GM12878 (cell line): Measurements from ENCODE around the gene RXFP3. TPM values are rescaled to one million over a fixed set of nuclear protein-coding genes. Genes with fewer than 3 reads are reported as not detected.

Experiments used
- ATAC-seq: fragments of 200-7000 bp; cut with Tn5 transposase; 3 replicates; pipeline ENCODE4 v1.9.1; 2020; ENCODE audit warnings: mild to moderate bottlenecking, moderate library complexity
- BruUV-seq: library from RNA; stranded (reverse); fragments of 400-500 nt; replicated peaks from 2 replicates; lab custom pipeline; 2021; lab: Mats Ljungman, UMichigan
- CTCF ChIA-PET: fragments of 300-600 bp; sonication (Branson Sonifier 250); formaldehyde crosslinking; extraction: SDS; loops from one replicate; lab custom pipeline; 2021; ENCODE audit warnings: inconsistent platforms; lab: Yijun Ruan, JAX
- POLR2A ChIA-PET: fragments of 350-600 bp; formaldehyde crosslinking; extraction: SDS; loops from one replicate; lab custom pipeline; 2021; ENCODE audit warnings: inconsistent platforms; lab: Charles Lee
- RAD21 ChIA-PET: fragments of 300-600 bp; sonication (Branson Sonifier 250); formaldehyde crosslinking; loops from one replicate; lab custom pipeline; 2023; ENCODE audit warnings: antibody characterized with exemption; ENCODE audit not compliant: unreplicated experiment; lab: Charles Lee
- SMC1A ChIA-PET: fragments of 300-600 bp; sonication (Branson Sonifier 250); formaldehyde crosslinking; loops from one replicate; lab custom pipeline; 2023; ENCODE audit not compliant: unreplicated experiment, uncharacterized antibody; lab: Charles Lee
- DNase-seq: peaks from one replicate; pipeline ENCODE4 v3.0.0-alpha.2; 2011; ENCODE audit warnings: low read depth, low spot score
- FAIRE-seq: peaks from 3 replicates; lab custom pipeline; 2011; peaks lifted over from hg19 to GRCh38; lab: Jason Lieb, UNC
- H2AFZ ChIP-seq: 2 replicates; pipeline ENCODE4 v1.6.0; 2011; ENCODE audit warnings: low read depth, low read length, control low read depth; ENCODE audit not compliant: control insufficient read depth
- H3K27ac ChIP-seq: 2 replicates; pipeline ENCODE4 v1.5.1; 2011; ENCODE audit warnings: control low read depth; ENCODE audit not compliant: control insufficient read depth, insufficient read depth
- H3K27me3 ChIP-seq, 2 experiments: replicated peaks in 1 of 2; 2 replicates each; pipeline versions ENCODE4 v1.6.0 to v1.6.1; 2011; ENCODE audit warnings: low read length in 1 of 2; ENCODE audit not compliant: control insufficient read depth in 2 of 2, insufficient read depth in 2 of 2
- H3K36me3 ChIP-seq, 2 experiments: 2 replicates each; pipeline ENCODE4 v1.5.1; 2011; ENCODE audit warnings: low read length in 1 of 2; ENCODE audit not compliant: control insufficient read depth in 2 of 2, insufficient read depth in 2 of 2
- H3K4me1 ChIP-seq: 2 replicates; pipeline ENCODE4 v1.6.1; 2011; ENCODE audit warnings: mild to moderate bottlenecking, low read length, moderate library complexity, mixed read lengths; ENCODE audit not compliant: control insufficient read depth, insufficient read depth
- H3K4me2 ChIP-seq: 2 replicates; pipeline ENCODE4 v1.6.0; 2011; ENCODE audit warnings: control low read depth; ENCODE audit not compliant: control insufficient read depth, insufficient read depth
- H3K4me3 ChIP-seq: fragments of 200-600 bp; sonication (generic); 2 replicates; pipeline ENCODE4 v1.5.1; 2016
- H3K79me2 ChIP-seq: 2 replicates; pipeline ENCODE4 v1.6.0; 2011; ENCODE audit warnings: low read length; ENCODE audit not compliant: control insufficient read depth, insufficient read depth
- H3K9ac ChIP-seq: 2 replicates; pipeline ENCODE4 v1.8.0; 2011; ENCODE audit warnings: low read length, control low read depth, mixed read lengths; ENCODE audit not compliant: control insufficient read depth, insufficient read depth
- H3K9me3 ChIP-seq: replicated peaks from 3 replicates; pipeline ENCODE4 v1.5.1; 2011; ENCODE audit warnings: mild to moderate bottlenecking, low read length; ENCODE audit not compliant: control insufficient read depth, insufficient read depth
- H4K20me1 ChIP-seq: 2 replicates; pipeline ENCODE4 v1.6.0; 2011; ENCODE audit not compliant: control insufficient read depth, insufficient read depth
- ESRRA ChIP-seq: IDR thresholded peaks from 2 replicates; pipeline ENCODE4 v1.6.1; 2012; ENCODE audit warnings: mild to moderate bottlenecking, low read length, improper control_type of control experiment
- NFIC ChIP-seq: IDR thresholded peaks from 2 replicates; pipeline ENCODE4 v1.6.1; 2012; ENCODE audit warnings: low read depth, mild to moderate bottlenecking, inconsistent platforms, low read length, moderate library complexity
- POLR2A ChIP-seq: IDR thresholded peaks from 2 replicates; pipeline ENCODE4 v1.6.1; 2011; ENCODE audit warnings: low read depth, mild to moderate bottlenecking, low read length
- SUPT20H ChIP-seq: IDR thresholded peaks from 2 replicates; pipeline ENCODE4 v1.6.1; 2011; ENCODE audit warnings: low read depth, mild to moderate bottlenecking, low read length, moderate library complexity, borderline replicate concordance; ENCODE audit not compliant: control insufficient read depth
- TBL1XR1 ChIP-seq: IDR thresholded peaks from 2 replicates; pipeline ENCODE4 v1.6.1; 2012; ENCODE audit warnings: low read depth, low read length, improper control_type of control experiment
- ZSCAN29 ChIP-seq: fragments of 450-650 bp; IDR thresholded peaks from 2 replicates; pipeline ENCODE4 v1.6.1; 2017; ENCODE audit warnings: mild to moderate bottlenecking, moderate library complexity
- WGBS: methylation state at CpG from one replicate; pipeline ENCODE4 v1.1.6; 2016; ENCODE audit warnings: low lambda C conversion rate; ENCODE audit not compliant: insufficient replicate concordance, insufficient coverage; ENCODE audit errors: missing lambda C conversion rate; 5-methylcytosine and 5-hydroxymethylcytosine counted together
- in situ Hi-C: fragments of 300-500 bp; cut with MboI; formaldehyde crosslinking; loops from 9 replicates; pipeline ENCODE4 v1.14.3; 2018; ENCODE audit warnings: mixed read lengths
- intact Hi-C: fragments of 100-400 bp; cut with micrococcal nuclease; formaldehyde crosslinking; loops from one replicate; pipeline ENCODE4 v1.14.2; 2022; ENCODE audit not compliant: unreplicated experiment
- polyA plus RNA-seq, 11 experiments: library from polyadenylated mRNA; depleted of rRNA in 4 of 11; unstranded in 6 of 11; stranded (reverse) in 5 of 11; fragments of >200 nt; fragmentation: Nextera tagmentation in 4 of 11; fragmentation: Illumina TruSeq in 1 of 11; extraction: Ambion mirVana in 4 of 11; extraction: Trizol in 1 of 11; gene quantifications; 1 replicate in 1 of 11; 2 replicates in 10 of 11; pipeline versions ENCODE4 v1.2.1 to v1.2.3, GENCODE V29; 2011 to 2016; ENCODE audit warnings: inconsistent platforms in 2 of 11, missing spikeins in 2 of 11, low read depth in 1 of 11
- total RNA-seq, 4 experiments: library from RNA; depleted of rRNA in 3 of 4; stranded (reverse); fragments of >200 nt in 3 of 4; fragmentation: Illumina TruSeq in 1 of 4; extraction: Trizol in 1 of 4; gene quantifications; 2 replicates each; pipeline versions ENCODE4 v1.2.1 to v1.2.3, GENCODE V29; 2013 to 2021
- TF ChIP-seq, protein P1 (sequence below): fragments of 450-650 bp; formaldehyde crosslinking; IDR thresholded peaks from 2 replicates; pipeline ENCODE4 v1.5.0; 2022; ENCODE audit warnings: mild to moderate bottlenecking, missing genetic modification characterization
- TF ChIP-seq, protein P2 (sequence below): fragments of 450-650 bp; IDR thresholded peaks from 2 replicates; pipeline ENCODE4 v1.6.1; 2016; ENCODE audit warnings: mild to moderate bottlenecking, moderate library complexity, borderline replicate concordance

The RXFP3 gene
- total and polyA plus RNA-seq, 10 of the 15 experiments (the other 5 are each of a cell fraction or from before 2014, with no cell fraction given) = 0.03 to 0.06 TPM; not detected in 8

- POLR2A ChIA-PET = no interaction called here
Measured at GRCh38 chr5:33939556-33940262, 3.5 kb downstream of the RXFP3 start.

More at GRCh38 chr5:33939556-33940262, 3.5 kb downstream of the RXFP3 start:
- FAIRE-seq (no peak), DNase-seq (no peak)
- no peak overlapping the region for H3K4me2 ChIP-seq
- in situ Hi-C loops = no loop called here
- no peaks in the 10 kb centered on the region; the same call in 2 of the 3 replicates for H3K9me3 ChIP-seq
- ChIA-PET RAD21 (interaction anchor here (0.8 to 1.2 kb wide), 3 partner anchors 30 to 501 kb away, joined by 3 to 4 read pairs (median 3); no protein-coding TSS in a partner anchor), SMC1A (interaction anchor here (0.9 to 1.8 kb wide), 5 partner anchors 10 to 352 kb away, joined by 3 to 8 read pairs (median 3); no protein-coding TSS in a partner anchor)
- H3K27me3 ChIP-seq = no peaks in the 10 kb centered on the region; a peak in 1 of 4 replicates
- H4K20me1 ChIP-seq = no peaks in the 10 kb centered on the region
- H3K79me2 ChIP-seq = no peaks in the 10 kb centered on the region
- H2AFZ ChIP-seq = no peak overlapping the region
- BruUV-seq = no TSS peak
- no peaks in the 10 kb centered on the region for H3K4me1 ChIP-seq
- H3K27ac ChIP-seq = no peak overlapping the region
- no peak for TF ChIP-seq POLR2A
- TF ChIP-seq, protein P1, sequence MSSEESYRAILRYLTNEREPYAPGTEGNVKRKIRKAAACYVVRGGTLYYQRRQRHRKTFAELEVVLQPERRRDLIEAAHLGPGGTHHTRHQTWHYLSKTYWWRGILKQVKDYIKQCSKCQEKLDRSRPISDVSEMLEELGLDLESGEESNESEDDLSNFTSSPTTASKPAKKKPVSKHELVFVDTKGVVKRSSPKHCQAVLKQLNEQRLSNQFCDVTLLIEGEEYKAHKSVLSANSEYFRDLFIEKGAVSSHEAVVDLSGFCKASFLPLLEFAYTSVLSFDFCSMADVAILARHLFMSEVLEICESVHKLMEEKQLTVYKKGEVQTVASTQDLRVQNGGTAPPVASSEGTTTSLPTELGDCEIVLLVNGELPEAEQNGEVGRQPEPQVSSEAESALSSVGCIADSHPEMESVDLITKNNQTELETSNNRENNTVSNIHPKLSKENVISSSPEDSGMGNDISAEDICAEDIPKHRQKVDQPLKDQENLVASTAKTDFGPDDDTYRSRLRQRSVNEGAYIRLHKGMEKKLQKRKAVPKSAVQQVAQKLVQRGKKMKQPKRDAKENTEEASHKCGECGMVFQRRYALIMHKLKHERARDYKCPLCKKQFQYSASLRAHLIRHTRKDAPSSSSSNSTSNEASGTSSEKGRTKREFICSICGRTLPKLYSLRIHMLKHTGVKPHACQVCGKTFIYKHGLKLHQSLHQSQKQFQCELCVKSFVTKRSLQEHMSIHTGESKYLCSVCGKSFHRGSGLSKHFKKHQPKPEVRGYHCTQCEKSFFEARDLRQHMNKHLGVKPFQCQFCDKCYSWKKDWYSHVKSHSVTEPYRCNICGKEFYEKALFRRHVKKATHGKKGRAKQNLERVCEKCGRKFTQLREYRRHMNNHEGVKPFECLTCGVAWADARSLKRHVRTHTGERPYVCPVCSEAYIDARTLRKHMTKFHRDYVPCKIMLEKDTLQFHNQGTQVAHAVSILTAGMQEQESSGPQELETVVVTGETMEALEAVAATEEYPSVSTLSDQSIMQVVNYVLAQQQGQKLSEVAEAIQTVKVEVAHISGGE (CRISPR knock-in tag) = no peak
- TF ChIP-seq SUPT20H = no peak
- no peak for TF ChIP-seq ZSCAN29
- TF ChIP-seq, protein P2, sequence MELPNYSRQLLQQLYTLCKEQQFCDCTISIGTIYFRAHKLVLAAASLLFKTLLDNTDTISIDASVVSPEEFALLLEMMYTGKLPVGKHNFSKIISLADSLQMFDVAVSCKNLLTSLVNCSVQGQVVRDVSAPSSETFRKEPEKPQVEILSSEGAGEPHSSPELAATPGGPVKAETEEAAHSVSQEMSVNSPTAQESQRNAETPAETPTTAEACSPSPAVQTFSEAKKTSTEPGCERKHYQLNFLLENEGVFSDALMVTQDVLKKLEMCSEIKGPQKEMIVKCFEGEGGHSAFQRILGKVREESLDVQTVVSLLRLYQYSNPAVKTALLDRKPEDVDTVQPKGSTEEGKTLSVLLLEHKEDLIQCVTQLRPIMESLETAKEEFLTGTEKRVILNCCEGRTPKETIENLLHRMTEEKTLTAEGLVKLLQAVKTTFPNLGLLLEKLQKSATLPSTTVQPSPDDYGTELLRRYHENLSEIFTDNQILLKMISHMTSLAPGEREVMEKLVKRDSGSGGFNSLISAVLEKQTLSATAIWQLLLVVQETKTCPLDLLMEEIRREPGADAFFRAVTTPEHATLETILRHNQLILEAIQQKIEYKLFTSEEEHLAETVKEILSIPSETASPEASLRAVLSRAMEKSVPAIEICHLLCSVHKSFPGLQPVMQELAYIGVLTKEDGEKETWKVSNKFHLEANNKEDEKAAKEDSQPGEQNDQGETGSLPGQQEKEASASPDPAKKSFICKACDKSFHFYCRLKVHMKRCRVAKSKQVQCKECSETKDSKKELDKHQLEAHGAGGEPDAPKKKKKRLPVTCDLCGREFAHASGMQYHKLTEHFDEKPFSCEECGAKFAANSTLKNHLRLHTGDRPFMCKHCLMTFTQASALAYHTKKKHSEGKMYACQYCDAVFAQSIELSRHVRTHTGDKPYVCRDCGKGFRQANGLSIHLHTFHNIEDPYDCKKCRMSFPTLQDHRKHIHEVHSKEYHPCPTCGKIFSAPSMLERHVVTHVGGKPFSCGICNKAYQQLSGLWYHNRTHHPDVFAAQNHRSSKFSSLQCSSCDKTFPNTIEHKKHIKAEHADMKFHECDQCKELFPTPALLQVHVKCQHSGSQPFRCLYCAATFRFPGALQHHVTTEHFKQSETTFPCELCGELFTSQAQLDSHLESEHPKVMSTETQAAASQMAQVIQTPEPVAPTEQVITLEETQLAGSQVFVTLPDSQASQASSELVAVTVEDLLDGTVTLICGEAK = no peak
- no peak for TF ChIP-seq TBL1XR1
- no peak for TF ChIP-seq ESRRA
- TF ChIP-seq NFIC = no peak
- TF ChIP-seq, all 136 proteins: peak for 0
- Histone ChIP-seq H3K36me3 (no peaks in the 10 kb centered on the region), H3K9ac (no peak overlapping the region), H3K4me3 (no peak overlapping the region)
- 62% methylated on average over 8 of the region's 8 CpGs for WGBS
- ATAC-seq = no peak
- CTCF ChIA-PET = interaction anchor here (0.8 to 1.0 kb wide), 2 partner anchors 30 to 31 kb away, joined by 3 read pairs; no protein-coding TSS in a partner anchor
- intact Hi-C loops = no loop called here
